IPS DF 6.9 (cell line): ENCODE measurements around the gene HOXC9.

ENCODE experiments used
- DNase-seq: peaks from one replicate; pipeline ENCODE4 v3.0.0-alpha.2; 2013; ENCODE audit warnings: low read depth, low spot score
- H3K27ac ChIP-seq: one replicate; pipeline ENCODE4 v1.5.1; 2013; ENCODE audit warnings: low read length, control low read depth
- H3K27me3 ChIP-seq: 2 replicates; pipeline ENCODE4 v1.6.1; 2013; ENCODE audit warnings: mild to moderate bottlenecking, low read length; ENCODE audit not compliant: control insufficient read depth, insufficient read depth
- H3K36me3 ChIP-seq: 2 replicates; pipeline ENCODE4 v1.6.1; 2013; ENCODE audit warnings: low read length; ENCODE audit not compliant: control insufficient read depth, insufficient read depth
- H3K4me1 ChIP-seq: 2 replicates; pipeline ENCODE4 v1.6.1; 2013; ENCODE audit warnings: low read length; ENCODE audit not compliant: control insufficient read depth, insufficient read depth
- H3K4me3 ChIP-seq: 2 replicates; pipeline ENCODE4 v1.5.1; 2013; ENCODE audit warnings: mild to moderate bottlenecking, low read length
- H3K9me3 ChIP-seq: 2 replicates; pipeline ENCODE4 v1.6.1; 2013; ENCODE audit warnings: low read length, inconsistent platforms; ENCODE audit not compliant: control insufficient read depth, insufficient read depth
- WGBS: extraction: QIAGEN DNeasy Blood & Tissue Kit; methylation state at CpG from one replicate; pipeline ENCODE4 v1.1.7; 2013; ENCODE audit warnings: mixed read lengths, missing lambda C conversion rate; ENCODE audit not compliant: insufficient read length, insufficient coverage; 5-methylcytosine and 5-hydroxymethylcytosine counted together

HOXC9 gene

DNA sequence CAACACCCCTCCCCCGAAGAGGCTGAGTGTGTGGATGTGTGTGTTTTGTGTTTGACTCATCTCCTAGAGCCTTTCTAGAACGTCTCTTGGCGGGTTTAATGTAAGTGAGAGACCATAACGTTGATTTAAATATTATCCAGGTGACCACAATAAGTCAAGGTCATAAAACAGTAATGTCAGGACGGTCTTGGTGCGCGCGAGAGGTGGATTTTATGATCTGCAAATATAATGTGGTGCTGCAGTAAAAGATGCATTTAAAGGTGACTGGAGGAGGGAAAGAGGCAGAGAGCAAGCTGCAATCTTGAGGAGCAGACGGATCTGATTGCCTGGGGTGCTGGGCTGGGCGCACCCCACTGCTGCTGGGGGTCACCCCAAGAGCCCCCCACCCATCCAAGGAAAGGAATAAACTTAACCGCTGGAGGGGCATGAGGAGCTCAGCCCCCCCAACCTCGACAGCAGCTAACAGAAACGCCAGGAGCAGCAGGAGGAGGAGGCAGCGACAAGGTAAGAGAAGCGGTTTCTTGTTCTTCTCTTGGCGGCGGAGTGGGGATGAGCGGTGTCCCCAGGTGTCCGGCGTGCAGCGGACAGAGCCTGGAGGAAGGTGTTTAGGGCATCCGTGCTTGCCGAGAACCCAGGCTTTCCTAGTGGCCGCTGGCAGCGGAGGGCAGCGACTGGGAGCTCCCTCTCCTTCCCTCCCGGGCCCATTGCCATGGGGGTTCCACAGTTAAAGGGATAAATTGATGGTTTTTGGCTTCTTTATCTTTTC, 9.5 kb upstream of the HOXC9 start:
- DNase-seq = no peak
- Histone ChIP-seq H3K27ac (no peak overlapping the region), H3K27me3 (peaks cover 100% of the 10 kb centered on the region)

DNA sequence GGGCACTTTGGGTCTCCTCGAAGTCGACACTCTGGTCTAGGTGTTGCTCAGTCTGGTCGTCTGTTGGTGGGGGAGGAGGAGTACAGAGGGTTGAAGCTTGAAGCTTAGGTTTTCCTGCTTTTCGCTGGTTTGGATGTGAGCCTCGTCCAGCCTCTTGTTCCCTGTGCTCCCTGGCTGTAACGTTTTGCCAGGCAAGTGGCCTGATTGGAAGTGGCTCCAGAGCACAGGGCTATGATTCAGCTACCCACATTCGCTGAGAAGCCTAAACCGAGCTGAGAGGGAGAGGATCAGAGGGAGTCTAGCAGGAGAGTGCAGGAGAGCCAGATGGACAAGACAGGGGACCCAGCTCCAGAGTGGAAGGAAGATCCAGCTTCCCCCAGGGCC, 8.9 kb upstream of the HOXC9 start:
- Histone ChIP-seq H3K9me3 (no peaks in the 10 kb centered on the region), H3K27ac (no peak overlapping the region), H3K27me3 (peaks cover 100% of the 10 kb centered on the region), H3K36me3 (peaks cover 3% of the 10 kb centered on the region; the same call in 1 of the 2 replicates), H3K4me3 (no peak overlapping the region), H3K4me1 (peaks cover 3% of the 10 kb centered on the region)
- WGBS = no CpG with 5 or more reads among the region's 8 CpGs
- no peak for DNase-seq

More for the DNA sequence above, 9.5 kb upstream of the HOXC9 start:
- Histone ChIP-seq H3K36me3 (peaks cover 3% of the 10 kb centered on the region; the same call in 1 of the 2 replicates), H3K9me3 (no peaks in the 10 kb centered on the region), H3K4me3 (no peak overlapping the region), H3K4me1 (peaks cover 3% of the 10 kb centered on the region)
- WGBS = no CpG with 5 or more reads among the region's 27 CpGs

DNA sequence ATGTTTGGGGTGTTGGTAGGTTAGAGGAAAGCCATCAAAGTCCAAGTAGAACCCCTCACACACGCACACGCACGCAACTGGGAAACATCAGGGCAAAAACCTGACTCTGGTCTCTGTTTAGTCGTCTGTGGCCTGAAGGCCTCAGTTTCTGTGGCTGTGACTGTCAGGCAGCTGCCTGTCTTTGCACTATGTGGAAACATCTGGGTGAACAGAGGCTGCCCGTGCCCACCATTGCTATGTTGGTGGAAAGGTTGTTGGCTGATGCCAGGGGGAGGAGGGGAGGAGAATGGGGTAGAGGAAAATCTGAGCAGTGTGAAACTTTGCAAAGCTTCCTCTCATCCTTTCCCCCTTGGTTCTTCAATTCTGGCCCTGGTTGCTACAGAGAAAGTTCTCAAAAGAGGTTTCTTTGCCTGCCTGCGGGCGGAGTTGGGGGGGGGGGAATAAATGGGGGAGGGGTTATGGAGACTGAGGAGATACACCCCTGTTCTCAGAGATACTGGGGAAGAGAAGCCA, 7.5 kb upstream of the HOXC9 start:
- WGBS = no CpG with 5 or more reads among the region's 7 CpGs

DNA sequence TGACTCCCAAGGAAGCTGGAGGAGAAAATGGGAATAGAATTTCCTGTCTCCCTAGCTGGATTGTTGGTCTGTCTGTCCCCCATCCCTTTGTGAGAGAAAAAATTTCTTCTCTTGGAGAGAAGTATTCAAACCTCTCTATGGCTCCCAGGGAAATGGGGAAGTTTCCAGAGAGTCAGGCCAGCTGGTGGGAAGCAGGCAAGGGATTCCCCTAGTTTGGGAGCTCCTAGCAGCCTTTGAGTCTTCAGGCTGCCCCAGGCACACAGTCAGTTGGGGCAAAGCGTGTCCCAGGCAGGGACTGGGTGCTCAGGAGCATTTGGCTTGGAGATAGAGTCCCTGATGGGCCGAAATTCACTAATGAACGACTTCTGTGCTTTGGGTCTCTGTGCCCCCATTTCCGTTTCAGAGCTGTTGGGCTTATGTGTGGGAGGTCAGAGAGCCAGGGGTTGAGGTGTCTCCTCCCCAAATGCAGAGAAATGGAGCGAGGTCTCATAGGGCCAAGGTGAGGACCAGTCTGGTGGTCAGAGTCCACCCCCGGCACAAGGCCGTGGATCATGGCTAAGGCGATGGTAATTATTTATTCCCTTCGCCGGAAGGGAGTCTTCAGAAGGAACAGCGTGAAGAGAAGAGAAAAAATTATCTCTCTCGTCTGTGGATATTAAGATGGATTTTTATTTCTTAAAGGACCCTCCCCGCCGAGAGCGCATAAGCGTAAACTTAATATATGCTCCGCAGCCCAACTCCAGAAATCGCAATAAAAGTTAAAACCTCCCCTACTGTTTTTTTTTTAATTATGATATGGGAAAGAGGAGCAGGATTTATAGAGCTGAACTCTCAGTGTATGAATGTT, 6.6 kb upstream of the HOXC9 start:
- Histone ChIP-seq H3K4me1 (0 out of 2 replicates have a peak, but pooled peaks cover 4% of the 10 kb centered on the region), H3K36me3 (peaks cover 3% of the 10 kb centered on the region; the same call in 1 of the 2 replicates), H3K4me3 (no peak overlapping the region), H3K27me3 (peaks cover 100% of the 10 kb centered on the region), H3K9me3 (no peaks in the 10 kb centered on the region), H3K27ac (no peak overlapping the region)
- no peak for DNase-seq
- no CpG with 5 or more reads among the region's 18 CpGs for WGBS

More for the DNA sequence above, 7.5 kb upstream of the HOXC9 start:
- Histone ChIP-seq H3K9me3 (no peaks in the 10 kb centered on the region), H3K27me3 (peaks cover 100% of the 10 kb centered on the region), H3K4me1 (0 out of 2 replicates have a peak, but pooled peaks cover 4% of the 10 kb centered on the region), H3K4me3 (no peak overlapping the region), H3K36me3 (peaks cover 3% of the 10 kb centered on the region; the same call in 1 of the 2 replicates), H3K27ac (no peak overlapping the region)
- DNase-seq = no peak

DNA sequence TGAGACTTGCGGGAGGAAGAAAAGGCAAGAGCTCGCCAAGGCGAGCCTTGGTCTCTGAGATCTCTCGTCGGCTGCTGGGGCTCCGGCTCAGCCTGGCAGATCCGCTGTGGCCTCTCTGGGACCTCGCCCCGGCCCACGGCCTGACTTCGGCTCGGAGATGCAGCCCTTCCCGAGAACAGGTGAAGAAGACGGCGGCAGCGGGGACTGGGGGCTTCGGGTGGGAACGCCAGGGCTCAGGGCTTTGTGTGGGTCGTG, 6.0 kb upstream of the HOXC9 start:
- 0 out of 2 replicates have a peak, but pooled peaks cover 4% of the 10 kb centered on the region for H3K4me1 ChIP-seq
- peaks cover 100% of the 10 kb centered on the region for H3K27me3 ChIP-seq
- H3K4me3 ChIP-seq = no peak overlapping the region
- H3K27ac ChIP-seq = no peak overlapping the region
- H3K36me3 ChIP-seq = peaks cover 3% of the 10 kb centered on the region; the same call in 1 of the 2 replicates
- no peak for DNase-seq
- H3K9me3 ChIP-seq = no peaks in the 10 kb centered on the region
- no CpG with 5 or more reads among the region's 19 CpGs for WGBS

DNA sequence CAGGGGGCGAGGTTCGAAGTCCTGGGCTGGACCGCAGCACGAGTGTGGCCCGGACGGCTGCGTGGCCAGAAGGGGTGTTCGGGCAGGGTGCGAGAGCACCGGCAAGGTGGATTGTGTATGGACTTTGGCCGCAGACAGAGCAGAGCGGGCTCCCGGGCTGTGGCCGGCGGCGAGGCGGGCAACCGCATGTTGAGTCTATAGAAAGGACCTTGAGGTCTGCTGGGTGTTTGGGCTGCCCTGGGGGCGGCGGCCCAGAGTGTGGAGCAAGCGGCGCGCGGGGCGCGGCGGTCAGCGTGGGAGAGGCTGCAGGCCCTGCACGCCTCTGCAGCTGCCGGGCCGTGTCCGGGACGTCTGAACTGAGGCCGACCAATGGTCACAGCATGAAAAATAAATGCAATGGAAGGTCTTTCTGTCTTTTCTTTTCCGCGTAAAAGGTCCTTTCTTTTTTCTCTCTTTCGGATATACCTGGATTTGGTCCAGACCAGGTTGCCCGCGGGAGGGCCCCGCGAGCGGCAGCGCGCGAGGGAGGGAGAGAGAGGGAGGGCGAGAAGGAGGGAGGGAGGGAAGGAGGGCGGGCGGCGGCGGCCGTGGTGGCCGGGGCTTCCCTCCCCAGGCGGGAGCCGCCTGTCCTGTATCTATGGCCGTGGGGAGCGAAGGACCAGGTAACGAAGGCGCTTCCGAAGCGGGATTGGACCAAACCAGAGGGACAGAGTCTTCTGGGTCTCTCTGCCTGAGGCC, 5.5 kb upstream of the HOXC9 start:
- 0 out of 2 replicates have a peak overlapping the region, but pooled peaks have one; percentile 5 for H3K4me3 ChIP-seq
- peaks cover 3% of the 10 kb centered on the region; the same call in 1 of the 2 replicates for H3K36me3 ChIP-seq
- no peak for DNase-seq
- no peak overlapping the region for H3K27ac ChIP-seq
- 0 out of 2 replicates have a peak, but pooled peaks cover 4% of the 10 kb centered on the region for H3K4me1 ChIP-seq
- no CpG with 5 or more reads among the region's 60 CpGs for WGBS
- H3K27me3 ChIP-seq = peaks cover 100% of the 10 kb centered on the region
- no peaks in the 10 kb centered on the region for H3K9me3 ChIP-seq

DNA sequence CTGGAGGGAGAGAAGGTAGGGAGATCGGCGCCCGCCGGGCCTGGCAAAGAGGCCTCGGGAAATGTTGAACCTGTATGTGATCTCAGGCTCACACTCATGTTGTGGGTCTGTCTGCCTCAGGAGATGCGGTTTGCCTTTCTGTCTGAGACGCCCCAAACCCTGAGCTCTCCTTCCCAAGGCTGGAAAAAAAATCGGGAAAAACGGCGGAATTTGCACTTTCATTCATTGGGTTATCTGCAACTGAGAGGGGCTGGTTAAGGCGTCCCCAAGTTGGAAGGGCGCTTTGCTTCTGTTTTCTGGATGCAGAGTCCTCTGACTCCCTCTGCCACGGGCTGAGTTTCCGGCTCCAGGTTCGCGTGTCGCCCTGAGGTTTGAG, 5.0 kb upstream of the HOXC9 start:
- H3K27me3 ChIP-seq = peaks cover 100% of the 10 kb centered on the region

DNA sequence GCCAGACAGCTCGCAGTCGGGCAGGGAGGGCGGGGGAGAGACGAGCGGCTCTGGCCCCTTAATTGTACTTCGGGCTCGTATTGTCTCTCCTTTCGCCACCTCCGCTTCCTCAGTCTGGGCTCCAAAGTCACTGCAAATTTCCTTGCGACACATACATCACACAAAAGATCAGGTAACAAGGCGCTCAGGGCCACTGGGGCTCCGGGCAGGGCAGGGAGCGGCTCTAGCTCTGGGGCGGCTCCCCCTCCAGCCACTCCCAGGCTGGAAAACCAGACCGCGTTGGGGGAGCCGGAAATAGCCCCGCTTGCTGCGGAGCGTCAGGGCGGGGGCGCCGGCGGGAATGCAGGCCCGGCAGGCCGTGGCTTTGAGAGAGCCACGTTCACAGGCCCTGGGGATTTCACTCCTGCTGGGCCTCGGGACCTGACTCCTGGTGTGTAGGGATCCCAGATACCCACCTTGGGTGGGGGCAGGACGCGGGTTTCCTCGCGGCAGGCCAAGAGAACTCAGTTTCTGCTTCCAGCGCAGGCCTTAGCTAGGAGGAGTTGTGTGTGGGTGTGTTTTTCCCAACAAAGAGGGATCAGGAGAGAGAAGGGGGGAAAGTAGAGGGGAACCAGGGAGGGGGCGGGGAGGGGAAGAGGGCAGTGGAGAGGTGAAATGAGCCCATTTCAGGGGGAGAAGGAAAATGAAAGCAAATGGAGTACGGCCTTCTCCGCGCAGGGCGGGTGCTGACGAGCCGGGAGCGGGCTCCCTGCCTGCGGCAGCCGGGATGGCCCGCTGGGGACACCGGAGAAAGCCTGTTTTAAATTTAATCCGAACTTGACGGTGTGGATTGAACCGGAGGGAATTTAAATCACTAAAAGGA, 4.4 kb upstream of the HOXC9 start:
- Histone ChIP-seq H3K9me3 (no peaks in the 10 kb centered on the region), H3K27ac (no peak overlapping the region), H3K27me3 (peaks cover 100% of the 10 kb centered on the region), H3K4me1 (0 out of 2 replicates have a peak, but pooled peaks cover 5% of the 10 kb centered on the region), H3K36me3 (peaks cover 3% of the 10 kb centered on the region; the same call in 1 of the 2 replicates), H3K4me3 (no peak overlapping the region)
- no peak for DNase-seq
- no CpG with 5 or more reads among the region's 48 CpGs for WGBS

More for the DNA sequence above, 5.0 kb upstream of the HOXC9 start:
- no peaks in the 10 kb centered on the region for H3K9me3 ChIP-seq
- H3K4me3 ChIP-seq = no peak overlapping the region
- WGBS = no CpG with 5 or more reads among the region's 17 CpGs
- H3K27ac ChIP-seq = no peak overlapping the region
- 0 out of 2 replicates have a peak, but pooled peaks cover 4% of the 10 kb centered on the region for H3K4me1 ChIP-seq
- DNase-seq = no peak
- H3K36me3 ChIP-seq = peaks cover 3% of the 10 kb centered on the region; the same call in 1 of the 2 replicates
